Chondrocyte (in vitro differentiated cells): Measurements from ENCODE around the gene MTUS2. TPM values are rescaled to one million over a fixed set of nuclear protein-coding genes. Genes with fewer than 3 reads are reported as not detected.
"Not testable (repeated sequence)": the region's sequence is repeated elsewhere in the genome, so short reads cannot be mapped to it uniquely, and the experiment has no call there.

Experiments used
- DNase-seq: peaks from one replicate; pipeline ENCODE4 v3.0.0; 2021; ENCODE audit warnings: mixed read lengths, low spot score
- H3K27ac Mint-ChIP-seq: one replicate; pipeline ENCODE4 v1.8.0; 2021; ENCODE audit warnings: mild to moderate bottlenecking, moderate library complexity, mixed read lengths; ENCODE audit not compliant: unreplicated experiment
- H3K27me3 Mint-ChIP-seq: 2 replicates; pipeline ENCODE4 v1.8.0; 2021; ENCODE audit warnings: low read depth, mixed read lengths
- H3K36me3 Mint-ChIP-seq: 2 replicates; pipeline ENCODE4 v1.8.0; 2021; ENCODE audit warnings: low read depth, mixed read lengths
- H3K4me1 Mint-ChIP-seq: 2 replicates; pipeline ENCODE4 v1.8.0; 2021; ENCODE audit warnings: low read depth, mild to moderate bottlenecking, mixed read lengths
- H3K4me3 Mint-ChIP-seq: one replicate; pipeline ENCODE4 v1.8.0; 2021; ENCODE audit warnings: mild to moderate bottlenecking, moderate library complexity, mixed read lengths; ENCODE audit not compliant: unreplicated experiment
- H3K9me3 Mint-ChIP-seq: 2 replicates; pipeline ENCODE4 v1.8.0; 2021; ENCODE audit warnings: low read depth, mixed read lengths
- CTCF ChIP-seq: fragments of 200-600 bp; sonication (generic); IDR thresholded peaks from 2 replicates; pipeline ENCODE4 v1.5.0; 2021; ENCODE audit warnings: antibody characterized with exemption, mild to moderate bottlenecking, moderate library complexity
- total RNA-seq: library from RNA; stranded (reverse); gene quantifications from 3 replicates; pipeline ENCODE4 v1.2.1, GENCODE V29; 2021

Gene MTUS2
- total RNA-seq, 1 donor from 2014 or later = 1.2 TPM

GRCh38 chr13:28978574-28978973 is 158.4 kb downstream of the MTUS2 start:
- no peaks in the 10 kb centered on the region for H3K9me3 Mint-ChIP-seq
- H3K27ac Mint-ChIP-seq = no peak overlapping the region
- no peak for DNase-seq

GRCh38 chr13:28981530-28981929 is 161.4 kb downstream of the MTUS2 start:
- no peak for TF ChIP-seq CTCF
- Mint-ChIP-seq H3K9me3 (no peaks in the 10 kb centered on the region), H3K36me3 (no peaks in the 10 kb centered on the region), H3K4me3 (no peak overlapping the region), H3K27me3 (peaks cover 13% of the 10 kb centered on the region), H3K4me1 (peaks cover 7% of the 10 kb centered on the region), H3K27ac (no peak overlapping the region)
- no peak for DNase-seq

More at GRCh38 chr13:28978574-28978973, 158.4 kb downstream of the MTUS2 start:
- Mint-ChIP-seq H3K4me1 (no peaks in the 10 kb centered on the region), H3K36me3 (no peaks in the 10 kb centered on the region), H3K27me3 (peaks cover 21% of the 10 kb centered on the region), H3K4me3 (no peak overlapping the region)
- TF ChIP-seq CTCF = no peak

- no peaks in the 10 kb centered on the region for H3K36me3 Mint-ChIP-seq
- no peak for TF ChIP-seq CTCF
- no peaks in the 10 kb centered on the region for H3K9me3 Mint-ChIP-seq
- H3K27ac Mint-ChIP-seq = no peak overlapping the region
- H3K4me1 Mint-ChIP-seq = peaks cover 7% of the 10 kb centered on the region
- no peak for DNase-seq
- H3K27me3 Mint-ChIP-seq = peaks cover 9% of the 10 kb centered on the region
- H3K4me3 Mint-ChIP-seq = no peak overlapping the region
Measured at GRCh38 chr13:28983641-28984040, 163.5 kb downstream of the MTUS2 start.

- H3K27me3 Mint-ChIP-seq = peaks cover 7% of the 10 kb centered on the region
- H3K4me3 Mint-ChIP-seq = no peak overlapping the region
- H3K27ac Mint-ChIP-seq = no peak overlapping the region
- no peak for DNase-seq
- H3K36me3 Mint-ChIP-seq = no peaks in the 10 kb centered on the region
- TF ChIP-seq CTCF = no peak
- peaks cover 7% of the 10 kb centered on the region for H3K4me1 Mint-ChIP-seq
- H3K9me3 Mint-ChIP-seq = no peaks in the 10 kb centered on the region
Measured at GRCh38 chr13:28984326-28984725, 164.2 kb downstream of the MTUS2 start.

- H3K27ac Mint-ChIP-seq = no peak overlapping the region
- TF ChIP-seq CTCF = no peak
- H3K9me3 Mint-ChIP-seq = peaks cover under 1% of the 10 kb centered on the region
- no peak for DNase-seq
- no peaks in the 10 kb centered on the region for H3K36me3 Mint-ChIP-seq
- H3K4me1 Mint-ChIP-seq = peaks cover 7% of the 10 kb centered on the region
- H3K27me3 Mint-ChIP-seq = peaks cover 7% of the 10 kb centered on the region
- no peak overlapping the region for H3K4me3 Mint-ChIP-seq
Measured at GRCh38 chr13:28984825-28985224, 164.7 kb downstream of the MTUS2 start.

- not testable (repeated sequence) for H3K27ac Mint-ChIP-seq, H3K4me1 Mint-ChIP-seq, DNase-seq, H3K27me3 Mint-ChIP-seq, H3K36me3 Mint-ChIP-seq, H3K4me3 Mint-ChIP-seq
- peaks cover 12% of the 10 kb centered on the region for H3K9me3 Mint-ChIP-seq
Measured at GRCh38 chr13:28990378-28990777, 170.2 kb downstream of the MTUS2 start.
